Endodermal cell (in vitro differentiated cells): ENCODE measurements around the gene TNIK. TPM values are rescaled to one million over a fixed set of nuclear protein-coding genes. Genes with fewer than 3 reads are reported as not detected.

Experiments
- DNase-seq: peaks from one replicate; pipeline ENCODE4 v3.0.0-alpha.2; 2017
- H3K27ac ChIP-seq: 2 replicates; pipeline ENCODE4 v1.5.1; 2013; ENCODE audit warnings: mild to moderate bottlenecking, low read depth, low read length, moderate library complexity
- H3K27me3 ChIP-seq: 2 replicates; pipeline ENCODE4 v1.6.1; 2013; ENCODE audit warnings: mild to moderate bottlenecking, low read length, moderate library complexity; ENCODE audit not compliant: insufficient read depth, control insufficient read depth, poor library complexity, severe bottlenecking
- H3K36me3 ChIP-seq: 2 replicates; pipeline ENCODE4 v1.7.0; 2013; ENCODE audit warnings: mild to moderate bottlenecking, low read length, moderate library complexity; ENCODE audit not compliant: control insufficient read depth, insufficient read depth
- H3K4me1 ChIP-seq: one replicate; pipeline ENCODE4 v1.7.0; 2013; ENCODE audit warnings: low read length; ENCODE audit not compliant: control insufficient read depth, insufficient read depth
- H3K4me3 ChIP-seq: 2 replicates; pipeline ENCODE4 v1.5.1; 2013; ENCODE audit warnings: mild to moderate bottlenecking, low read length, moderate library complexity
- H3K9ac ChIP-seq: 2 replicates; pipeline ENCODE4 v1.6.1; 2013; ENCODE audit warnings: mild to moderate bottlenecking, low read length, moderate library complexity; ENCODE audit not compliant: poor library complexity, severe bottlenecking; ENCODE audit errors: extremely low read depth
- H3K9me3 ChIP-seq: 2 replicates; pipeline ENCODE4 v1.6.1; 2013; ENCODE audit warnings: mild to moderate bottlenecking, low read length, moderate library complexity; ENCODE audit not compliant: control insufficient read depth
- H3K27ac Mint-ChIP-seq: 2 replicates; pipeline ENCODE4 v1.8.0; 2020; ENCODE audit warnings: mixed read lengths
- H3K27me3 Mint-ChIP-seq: 2 replicates; pipeline ENCODE4 v1.8.0; 2021; ENCODE audit warnings: mild to moderate bottlenecking, mixed read lengths; ENCODE audit not compliant: insufficient read depth
- H3K36me3 Mint-ChIP-seq: 2 replicates; pipeline ENCODE4 v1.8.0; 2020; ENCODE audit warnings: low read depth, mixed read lengths
- H3K4me1 Mint-ChIP-seq: 2 replicates; pipeline ENCODE4 v1.8.0; 2020; ENCODE audit warnings: mixed read lengths
- H3K4me3 Mint-ChIP-seq: 2 replicates; pipeline ENCODE4 v1.8.0; 2020; ENCODE audit warnings: mild to moderate bottlenecking, moderate library complexity, mixed read lengths
- H3K9me3 Mint-ChIP-seq: 2 replicates; pipeline ENCODE4 v1.8.0; 2020; ENCODE audit warnings: mild to moderate bottlenecking, mixed read lengths
- WGBS, 2 experiments: methylation state at CpG; one replicate each; pipeline versions ENCODE4 v1.1.5 to v1.1.7; 2013; ENCODE audit warnings: missing lambda C conversion rate in 2 of 2, mixed read lengths in 1 of 2; ENCODE audit not compliant: insufficient coverage in 1 of 2, insufficient read length in 1 of 2; 5-methylcytosine and 5-hydroxymethylcytosine counted together
- total RNA-seq, 2 donors: library from RNA; stranded (reverse); fragmentation: NEBNext Ultra II Directional in 1 of 2; extraction: Animal tissue kit (Norgen Biotek cat#: 25700) in 1 of 2; gene quantifications; 2 replicates in 1 of 2; 3 replicates in 1 of 2; pipeline ENCODE4 v1.2.1, GENCODE V29; 2021
- TF ChIP-seq, protein P1 (sequence below): fragments of 200-600 bp; sonication (generic); conservative IDR thresholded peaks from 2 replicates; pipeline ENCODE4 v1.5.0; 2021; ENCODE audit warnings: antibody characterized with exemption, mild to moderate bottlenecking

Gene TNIK
- total RNA-seq, 2 donors from 2014 or later, result 12.2 to 14.9 TPM

GRCh38 chr3:171401432-171401831 is 58.8 kb downstream of the TNIK start:
- H3K4me3 ChIP-seq, result no peak overlapping the region
- no peak overlapping the region for H3K27ac Mint-ChIP-seq
- TF ChIP-seq, protein P1, sequence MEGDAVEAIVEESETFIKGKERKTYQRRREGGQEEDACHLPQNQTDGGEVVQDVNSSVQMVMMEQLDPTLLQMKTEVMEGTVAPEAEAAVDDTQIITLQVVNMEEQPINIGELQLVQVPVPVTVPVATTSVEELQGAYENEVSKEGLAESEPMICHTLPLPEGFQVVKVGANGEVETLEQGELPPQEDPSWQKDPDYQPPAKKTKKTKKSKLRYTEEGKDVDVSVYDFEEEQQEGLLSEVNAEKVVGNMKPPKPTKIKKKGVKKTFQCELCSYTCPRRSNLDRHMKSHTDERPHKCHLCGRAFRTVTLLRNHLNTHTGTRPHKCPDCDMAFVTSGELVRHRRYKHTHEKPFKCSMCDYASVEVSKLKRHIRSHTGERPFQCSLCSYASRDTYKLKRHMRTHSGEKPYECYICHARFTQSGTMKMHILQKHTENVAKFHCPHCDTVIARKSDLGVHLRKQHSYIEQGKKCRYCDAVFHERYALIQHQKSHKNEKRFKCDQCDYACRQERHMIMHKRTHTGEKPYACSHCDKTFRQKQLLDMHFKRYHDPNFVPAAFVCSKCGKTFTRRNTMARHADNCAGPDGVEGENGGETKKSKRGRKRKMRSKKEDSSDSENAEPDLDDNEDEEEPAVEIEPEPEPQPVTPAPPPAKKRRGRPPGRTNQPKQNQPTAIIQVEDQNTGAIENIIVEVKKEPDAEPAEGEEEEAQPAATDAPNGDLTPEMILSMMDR, result no peak

DNA sequence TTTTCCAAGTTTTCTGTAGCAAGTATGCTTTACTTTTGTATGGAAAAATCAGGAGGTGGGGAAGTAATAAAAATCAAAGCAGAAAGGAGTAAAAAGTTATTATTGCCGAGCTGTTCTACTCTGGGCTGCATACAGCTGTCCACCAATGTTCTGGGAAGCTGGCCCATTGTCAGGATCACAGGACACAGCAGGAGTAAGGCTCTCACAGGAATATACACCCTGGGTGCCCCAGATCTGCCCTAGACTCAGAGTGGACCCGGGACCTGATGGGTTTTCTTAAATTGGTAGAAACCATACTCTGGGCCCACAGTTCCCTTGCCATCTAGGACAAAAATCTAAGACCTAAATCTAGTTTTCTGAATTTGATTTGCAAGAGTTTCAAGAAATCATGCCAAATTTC is 60.4 kb downstream of the TNIK start:
- Mint-ChIP-seq H3K4me1 (peaks cover 9% of the 10 kb centered on the region), H3K27me3 (no peaks in the 10 kb centered on the region), H3K36me3 (no peaks in the 10 kb centered on the region), H3K4me3 (no peak overlapping the region), H3K27ac (no peak overlapping the region), H3K9me3 (no peaks in the 10 kb centered on the region)
- Histone ChIP-seq H3K4me3 (no peak overlapping the region), H3K4me1 (no peaks in the 10 kb centered on the region), H3K9ac (no peak overlapping the region), H3K27ac (no peak overlapping the region), H3K27me3 (no peaks in the 10 kb centered on the region), H3K9me3 (no peaks in the 10 kb centered on the region), H3K36me3 (no peaks in the 10 kb centered on the region)
- TF ChIP-seq, protein P1, result no peak
- no peak for DNase-seq
- WGBS, 2 experiments, result 92 to 96% methylated on average over 2 of the region's 2 CpGs

More at GRCh38 chr3:171401432-171401831, 58.8 kb downstream of the TNIK start:
- Mint-ChIP-seq H3K4me1 (peaks cover 9% of the 10 kb centered on the region), H3K4me3 (no peak overlapping the region), H3K9me3 (no peaks in the 10 kb centered on the region), H3K27me3 (no peaks in the 10 kb centered on the region), H3K36me3 (no peaks in the 10 kb centered on the region)
- DNase-seq, result no peak
- Histone ChIP-seq H3K9me3 (no peaks in the 10 kb centered on the region), H3K27me3 (no peaks in the 10 kb centered on the region), H3K4me1 (no peaks in the 10 kb centered on the region), H3K9ac (no peak overlapping the region), H3K36me3 (no peaks in the 10 kb centered on the region), H3K27ac (no peak overlapping the region)
- WGBS, 2 experiments, result 98 to 100% methylated on average over 1 of the region's 1 CpG

DNA sequence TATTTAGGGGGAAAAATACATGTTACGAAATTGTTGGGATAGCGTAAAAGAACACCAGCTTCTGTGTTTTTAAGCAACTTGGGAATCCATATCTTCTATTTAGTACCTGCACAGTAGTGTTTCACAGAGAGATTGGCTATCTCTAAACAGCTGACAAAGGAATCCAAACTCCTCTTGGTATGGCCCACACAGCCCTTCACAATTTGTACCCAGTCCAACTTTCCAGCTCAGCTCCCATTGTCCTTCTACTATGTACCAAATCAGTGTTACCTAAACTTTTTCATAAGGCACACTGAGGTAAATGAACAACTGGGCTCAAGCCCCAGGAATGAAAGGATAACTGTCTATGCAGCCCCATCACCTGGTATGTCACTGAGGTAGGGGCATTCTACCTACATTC is 61.9 kb downstream of the TNIK start:
- no peak for DNase-seq
- no peaks in the 10 kb centered on the region for H3K9me3 Mint-ChIP-seq
- peaks cover 2% of the 10 kb centered on the region for H3K4me1 ChIP-seq
- no peak overlapping the region for H3K4me3 Mint-ChIP-seq
- 95 to 100% methylated on average over 2 of the region's 2 CpGs for WGBS, 2 experiments
- no peaks in the 10 kb centered on the region for H3K9me3 ChIP-seq
- H3K27ac Mint-ChIP-seq, result no peak overlapping the region
- no peak overlapping the region for H3K9ac ChIP-seq
- no peaks in the 10 kb centered on the region for H3K27me3 ChIP-seq
- no peak overlapping the region for H3K4me3 ChIP-seq
- TF ChIP-seq, protein P1, result no peak
- no peaks in the 10 kb centered on the region for H3K36me3 Mint-ChIP-seq
- peaks cover 12% of the 10 kb centered on the region for H3K4me1 Mint-ChIP-seq
- H3K27ac ChIP-seq, result no peak overlapping the region
- no peaks in the 10 kb centered on the region for H3K27me3 Mint-ChIP-seq
- H3K36me3 ChIP-seq, result no peaks in the 10 kb centered on the region
